GM21360 (cell line): Measurements from ENCODE around the gene DDIT3.

ENCODE experiments used
- ATAC-seq: cut with Tn5 transposase; IDR thresholded peaks from one replicate; pipeline ENCODE4 v1.9.1; 2021; ENCODE audit warnings: mild to moderate bottlenecking, moderate library complexity; ENCODE audit not compliant: unreplicated experiment

The DDIT3 gene

DNA sequence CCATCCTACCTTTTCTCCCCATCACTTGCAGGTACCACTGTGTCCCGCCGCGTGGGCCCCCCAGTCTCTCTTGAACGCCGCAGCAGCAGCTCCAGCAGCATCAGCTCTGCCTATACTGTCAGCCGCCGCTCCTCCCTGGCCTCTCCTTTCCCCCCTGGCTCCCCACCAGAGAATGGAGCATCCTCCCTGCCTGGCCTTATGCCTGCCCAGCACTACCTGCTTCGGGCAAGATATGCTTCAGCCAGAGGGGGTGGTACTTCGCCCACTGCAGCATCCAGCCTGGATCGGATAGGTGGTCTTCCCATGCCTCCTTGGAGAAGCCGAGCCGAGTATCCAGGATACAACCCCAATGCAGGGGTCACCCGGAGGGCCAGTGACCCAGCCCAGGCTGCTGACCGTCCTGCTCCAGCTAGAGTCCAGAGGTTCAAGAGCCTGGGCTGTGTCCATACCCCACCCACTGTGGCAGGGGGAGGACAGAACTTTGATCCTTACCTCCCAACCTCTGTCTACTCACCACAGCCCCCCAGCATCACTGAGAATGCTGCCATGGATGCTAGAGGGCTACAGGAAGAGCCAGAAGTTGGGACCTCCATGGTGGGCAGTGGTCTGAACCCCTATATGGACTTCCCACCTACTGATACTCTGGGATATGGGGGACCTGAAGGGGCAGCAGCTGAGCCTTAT is 49.9 kb downstream of the DDIT3 start:
- ATAC-seq, result no peak

DNA sequence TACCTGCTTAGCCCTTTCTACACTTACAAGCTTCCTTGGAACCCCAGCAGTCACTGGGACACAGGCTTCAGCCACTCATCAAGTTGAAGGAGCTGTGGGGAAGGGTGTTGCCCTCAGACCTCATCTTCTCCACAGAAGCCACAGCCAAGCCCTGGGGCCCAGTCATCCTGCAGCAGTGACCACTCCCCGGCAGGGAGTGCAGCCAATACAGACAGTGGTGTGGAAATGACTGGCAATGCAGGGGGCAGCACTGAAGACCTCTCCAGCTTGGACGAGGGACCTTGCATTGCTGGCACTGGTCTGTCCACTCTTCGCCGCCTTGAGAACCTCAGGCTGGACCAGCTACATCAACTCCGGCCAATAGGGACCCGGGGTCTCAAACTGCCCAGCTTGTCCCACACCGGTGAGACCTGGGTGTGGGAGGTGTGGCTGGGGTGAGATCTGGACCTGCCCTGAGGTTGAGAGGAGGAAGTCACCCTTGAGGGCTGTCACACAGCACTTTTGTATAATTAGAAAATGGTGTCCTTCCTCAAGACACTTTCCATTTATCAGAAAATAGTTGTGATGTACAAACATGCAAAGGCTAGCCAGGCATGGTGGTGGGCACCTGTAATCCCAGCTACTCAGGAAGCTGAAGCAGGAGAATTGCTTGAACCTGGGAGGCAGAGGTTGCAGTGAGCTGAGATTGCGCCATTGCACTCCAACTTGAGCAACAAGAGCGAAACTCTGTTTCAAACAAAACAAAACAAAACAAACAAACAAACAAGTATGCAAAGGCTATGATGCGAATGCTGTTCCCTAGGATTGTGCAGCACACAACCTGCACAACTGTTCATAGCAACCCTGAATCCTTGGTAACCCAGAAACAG is 50.8 kb downstream of the DDIT3 start:
- ATAC-seq, result no peak

DNA sequence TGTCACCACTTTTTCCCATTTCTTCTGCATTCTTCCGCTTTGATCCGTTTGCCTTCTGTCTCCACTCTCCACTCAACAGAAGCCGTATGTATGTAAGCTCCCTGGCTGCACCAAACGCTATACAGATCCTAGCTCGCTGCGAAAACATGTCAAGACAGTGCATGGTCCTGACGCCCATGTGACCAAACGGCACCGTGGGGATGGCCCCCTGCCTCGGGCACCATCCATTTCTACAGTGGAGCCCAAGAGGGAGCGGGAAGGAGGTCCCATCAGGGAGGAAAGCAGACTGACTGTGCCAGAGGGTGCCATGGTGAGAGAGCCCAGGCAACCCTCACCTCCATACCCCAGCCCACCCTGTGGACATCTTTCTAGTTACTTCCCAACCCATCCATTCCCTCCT is 52.4 kb downstream of the DDIT3 start:
- ATAC-seq, result no peak

DNA sequence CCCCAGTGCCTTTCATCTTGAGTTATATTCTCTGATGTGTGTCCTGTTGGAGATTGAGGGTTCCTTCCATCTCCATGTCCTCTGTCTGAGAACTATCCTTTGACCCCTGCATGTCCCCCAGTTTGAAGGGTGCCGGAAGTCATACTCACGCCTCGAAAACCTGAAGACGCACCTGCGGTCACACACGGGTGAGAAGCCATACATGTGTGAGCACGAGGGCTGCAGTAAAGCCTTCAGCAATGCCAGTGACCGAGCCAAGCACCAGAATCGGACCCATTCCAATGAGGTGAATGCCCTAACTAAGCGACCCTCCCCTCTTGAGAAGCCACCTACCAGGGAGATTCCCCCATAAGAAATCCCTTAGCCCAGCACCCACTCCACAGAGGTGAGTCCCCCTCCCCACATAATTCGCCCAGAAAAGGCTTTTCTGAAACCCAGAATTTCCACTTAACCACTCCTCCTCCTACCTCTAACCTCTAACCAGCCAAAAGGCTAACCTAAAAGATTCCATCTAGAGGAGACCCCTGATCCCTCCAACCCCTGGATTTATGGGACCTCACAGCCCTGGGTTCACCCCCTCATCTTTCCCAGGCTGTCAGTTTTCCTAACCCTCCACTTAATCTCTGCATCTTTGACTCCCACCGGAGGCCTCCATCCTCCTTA is 53.0 kb downstream of the DDIT3 start:
- ATAC-seq, result no peak
